NCI-H2081 treated with DMSO at 0.1 percent for 48 hours (cell line): ENCODE measurements around the gene SLC9A2.

ENCODE experiments used
- DNase-seq: peaks from one replicate; lab custom pipeline; 2025; lab: John Stamatoyannopoulos, UW

Gene SLC9A2

GRCh38 chr2:102619414-102620319 is at the start of gene SLC9A2:
TSS of gene SLC9A2 (plus strand) at chr2:102619553. CDS start at chr2:102619849, 296 bp downstream.
- DNase-seq = no peak

GRCh38 chr2:102575888-102576287 is 43.5 kb upstream of the SLC9A2 start:
- no peak for DNase-seq

GRCh38 chr2:102578376-102578775 is 41.0 kb upstream of the SLC9A2 start:
- DNase-seq = no peak

- no peak for DNase-seq
Observed at GRCh38 chr2:102581911-102582310, 37.4 kb upstream of the SLC9A2 start.

- no peak for DNase-seq
Observed at GRCh38 chr2:102582845-102583244, 36.5 kb upstream of the SLC9A2 start.

GRCh38 chr2:102585847-102586404 is 33.4 kb upstream of the SLC9A2 start:
- no peak for DNase-seq

GRCh38 chr2:102588213-102588939 is 31.0 kb upstream of the SLC9A2 start:
- DNase-seq = no peak

GRCh38 chr2:102589444-102589843 is 29.9 kb upstream of the SLC9A2 start:
- no peak for DNase-seq

- no peak for DNase-seq
Observed at GRCh38 chr2:102591491-102592045, 27.8 kb upstream of the SLC9A2 start.

GRCh38 chr2:102592601-102593000 is 26.8 kb upstream of the SLC9A2 start:
- DNase-seq = no peak

- no peak for DNase-seq
Observed at GRCh38 chr2:102593516-102593915, 25.8 kb upstream of the SLC9A2 start.

GRCh38 chr2:102594445-102595016 is 24.8 kb upstream of the SLC9A2 start:
- no peak for DNase-seq

GRCh38 chr2:102597788-102598187 is 21.6 kb upstream of the SLC9A2 start:
- no peak for DNase-seq

GRCh38 chr2:102599486-102599885 is 19.9 kb upstream of the SLC9A2 start:
- DNase-seq = no peak

- no peak for DNase-seq
Observed at GRCh38 chr2:102601730-102602129, 17.6 kb upstream of the SLC9A2 start.

GRCh38 chr2:102603904-102604303 is 15.4 kb upstream of the SLC9A2 start:
- no peak for DNase-seq

- no peak for DNase-seq
Observed at GRCh38 chr2:102604769-102605168, 14.6 kb upstream of the SLC9A2 start.

- DNase-seq = no peak
Observed at GRCh38 chr2:102606353-102606752, 13.0 kb upstream of the SLC9A2 start.

- peak; percentile 18 for DNase-seq
Observed at GRCh38 chr2:102615620-102616436, 3.5 kb upstream of the SLC9A2 start.

GRCh38 chr2:102618452-102619413 is 620 bp upstream of the SLC9A2 start:
- DNase-seq = no peak
